Lower lobe of right lung (tissue), 2 donors: ENCODE data around the gene PAM16. TPM values are rescaled to one million over a fixed set of nuclear protein-coding genes. Genes with fewer than 3 reads are reported as not detected.

Experiments
- ATAC-seq, 2 donors: fragments of 200-7000 bp; cut with Tn5 transposase; one replicate each; pipeline ENCODE4 v1.9.1; 2020 to 2022; ENCODE audit warnings: mild to moderate bottlenecking in 2 of 2, moderate library complexity in 2 of 2
- DNase-seq: peaks from one replicate; pipeline ENCODE4 v3.0.0-alpha.2; 2020
- H3K27ac ChIP-seq: fragments of 200-600 bp; one replicate; pipeline ENCODE4 v1.8.0; 2022
- H3K27me3 ChIP-seq: fragments of 200-600 bp; one replicate; pipeline ENCODE4 v1.8.0; 2022; ENCODE audit warnings: low read depth
- H3K36me3 ChIP-seq: fragments of 200-600 bp; one replicate; pipeline ENCODE4 v1.8.0; 2022; ENCODE audit warnings: mild to moderate bottlenecking
- H3K4me1 ChIP-seq: fragments of 200-600 bp; one replicate; pipeline ENCODE4 v1.8.0; 2022
- H3K4me3 ChIP-seq: fragments of 200-600 bp; one replicate; pipeline ENCODE4 v1.8.0; 2022; ENCODE audit warnings: mild to moderate bottlenecking
- H3K9me3 ChIP-seq: fragments of 200-600 bp; one replicate; pipeline ENCODE4 v1.8.0; 2022
- intact Hi-C: fragments of 100-400 bp; cut with DNase I; formaldehyde crosslinking; loops from one replicate; pipeline ENCODE4 v1.11.0; 2022
- total RNA-seq: library from RNA; stranded (reverse); fragmentation: NEBNext Ultra II Directional; extraction: Animal tissue kit (Norgen Biotek cat#: 25700); gene quantifications from one replicate; pipeline ENCODE4 v1.2.1, GENCODE V29; 2021
- TF ChIP-seq, protein P1 (sequence below): fragments of 200-600 bp; IDR thresholded peaks from one replicate; pipeline ENCODE4 v1.8.0; 2022; ENCODE audit warnings: antibody characterized with exemption, mild to moderate bottlenecking
- donor health status: DM: no; HTN: yes; CAD: no; lungs with severe emphysema.

The PAM16 gene
- total RNA-seq, 1 donor from 2014 or later = 40.0 TPM

GRCh38 chr16:4342866-4343744, 8.0 kb downstream of the PAM16 start:
- H3K27me3 ChIP-seq = no peaks in the 10 kb centered on the region
- peaks cover 89% of the 10 kb centered on the region for H3K4me1 ChIP-seq
- no peaks in the 10 kb centered on the region for H3K9me3 ChIP-seq
- peaks cover 31% of the 10 kb centered on the region for H3K36me3 ChIP-seq
- H3K4me3 ChIP-seq = peak overlapping the region; percentile 11
- intact Hi-C loops = no loop called here
- H3K27ac ChIP-seq = peak overlapping the region; percentile 64
- TF ChIP-seq, protein P1, sequence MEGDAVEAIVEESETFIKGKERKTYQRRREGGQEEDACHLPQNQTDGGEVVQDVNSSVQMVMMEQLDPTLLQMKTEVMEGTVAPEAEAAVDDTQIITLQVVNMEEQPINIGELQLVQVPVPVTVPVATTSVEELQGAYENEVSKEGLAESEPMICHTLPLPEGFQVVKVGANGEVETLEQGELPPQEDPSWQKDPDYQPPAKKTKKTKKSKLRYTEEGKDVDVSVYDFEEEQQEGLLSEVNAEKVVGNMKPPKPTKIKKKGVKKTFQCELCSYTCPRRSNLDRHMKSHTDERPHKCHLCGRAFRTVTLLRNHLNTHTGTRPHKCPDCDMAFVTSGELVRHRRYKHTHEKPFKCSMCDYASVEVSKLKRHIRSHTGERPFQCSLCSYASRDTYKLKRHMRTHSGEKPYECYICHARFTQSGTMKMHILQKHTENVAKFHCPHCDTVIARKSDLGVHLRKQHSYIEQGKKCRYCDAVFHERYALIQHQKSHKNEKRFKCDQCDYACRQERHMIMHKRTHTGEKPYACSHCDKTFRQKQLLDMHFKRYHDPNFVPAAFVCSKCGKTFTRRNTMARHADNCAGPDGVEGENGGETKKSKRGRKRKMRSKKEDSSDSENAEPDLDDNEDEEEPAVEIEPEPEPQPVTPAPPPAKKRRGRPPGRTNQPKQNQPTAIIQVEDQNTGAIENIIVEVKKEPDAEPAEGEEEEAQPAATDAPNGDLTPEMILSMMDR = no peak
- DNase-seq (no peak), ATAC-seq (no peak)

DNA sequence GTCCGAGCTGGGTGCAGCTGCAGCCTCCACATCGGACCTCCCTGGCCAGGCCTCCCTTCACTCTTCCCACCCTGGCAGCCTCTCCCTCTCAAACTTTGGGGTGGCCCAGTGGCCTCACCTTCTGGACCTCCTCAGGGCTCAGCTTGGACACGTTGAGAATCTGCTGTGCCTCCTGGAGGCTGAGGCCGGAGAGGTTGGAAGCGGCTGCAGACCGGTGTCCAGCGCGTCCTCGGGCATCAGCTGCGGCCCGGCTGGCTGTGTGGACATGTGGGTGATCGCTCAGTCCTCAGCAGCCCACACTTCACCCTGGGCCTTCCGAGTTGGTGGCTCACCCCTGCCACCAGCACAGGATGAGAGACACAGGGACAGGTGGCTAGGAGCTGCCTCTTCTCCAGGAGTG, 9.9 kb downstream of the PAM16 start:
- Histone ChIP-seq H3K27ac (peak overlapping the region; percentile 53), H3K9me3 (no peaks in the 10 kb centered on the region), H3K36me3 (peaks cover 49% of the 10 kb centered on the region), H3K4me1 (peaks cover 74% of the 10 kb centered on the region), H3K4me3 (no peak overlapping the region), H3K27me3 (no peaks in the 10 kb centered on the region)
- DNase-seq = no peak
- no peak for ATAC-seq
- TF ChIP-seq, protein P1 = no peak
- intact Hi-C loops = no loop called here

GRCh38 chr16:4340443-4340842, 10.7 kb downstream of the PAM16 start:
- H3K4me1 ChIP-seq = peaks cover 66% of the 10 kb centered on the region

DNA sequence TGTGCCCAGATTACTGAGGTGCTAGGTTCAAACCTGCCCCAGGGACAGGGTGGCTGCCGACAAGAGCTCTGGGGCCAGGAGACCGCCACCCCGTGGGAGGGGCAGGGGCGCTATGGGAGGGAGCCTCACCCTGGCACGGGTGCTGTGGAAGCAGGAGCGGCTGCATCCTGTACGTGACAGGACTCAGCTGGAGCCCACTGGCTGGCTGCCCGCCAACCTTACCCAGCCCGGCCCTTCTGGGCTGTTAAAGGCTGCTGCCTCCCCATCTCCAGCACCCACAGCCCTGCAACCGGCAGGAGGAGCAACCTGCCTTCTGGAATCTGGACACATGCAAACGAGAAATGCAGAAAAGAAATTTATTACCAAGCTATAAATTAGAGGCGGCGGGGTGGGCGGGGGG, 11.2 kb downstream of the PAM16 start:
- peaks cover 61% of the 10 kb centered on the region for H3K4me1 ChIP-seq
- peaks cover 63% of the 10 kb centered on the region for H3K36me3 ChIP-seq
- DNase-seq = peak; percentile 68
- intact Hi-C loops = no loop called here
- peak overlapping the region; percentile 77 for H3K27ac ChIP-seq
- no peaks in the 10 kb centered on the region for H3K9me3 ChIP-seq
- peak overlapping the region; percentile 1 for H3K4me3 ChIP-seq
- TF ChIP-seq, protein P1 = peak; percentile 28
- peak; percentile 28 to 35 for ATAC-seq
- H3K27me3 ChIP-seq = no peaks in the 10 kb centered on the region

More at GRCh38 chr16:4340443-4340842, 10.7 kb downstream of the PAM16 start:
- Histone ChIP-seq H3K27me3 (no peaks in the 10 kb centered on the region), H3K4me3 (no peak overlapping the region), H3K36me3 (peaks cover 57% of the 10 kb centered on the region), H3K27ac (peak overlapping the region; percentile 53), H3K9me3 (no peaks in the 10 kb centered on the region)
- intact Hi-C loops = no loop called here
- no peak for DNase-seq
- ATAC-seq = no peak
- TF ChIP-seq, protein P1 = no peak

DNA sequence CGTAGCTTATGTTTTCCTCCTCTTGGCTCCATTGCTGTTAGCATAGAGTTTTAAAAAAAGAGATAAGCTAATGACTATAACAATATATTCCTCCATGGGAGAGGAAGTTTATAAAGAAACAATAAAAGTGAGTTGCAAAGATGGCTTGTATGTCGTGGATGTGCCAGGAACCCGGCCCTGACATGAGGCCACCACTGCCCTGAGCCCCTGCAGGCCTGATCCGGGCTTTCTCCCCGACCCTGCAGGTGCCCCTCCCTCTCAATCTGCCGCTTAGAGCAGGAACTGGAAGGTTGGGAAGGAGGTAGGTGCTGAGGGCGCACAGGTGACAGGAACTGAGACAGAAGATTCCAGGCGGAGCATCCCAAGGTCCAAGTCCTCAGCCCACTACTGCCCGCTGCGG, 11.7 kb downstream of the PAM16 start:
- intact Hi-C loops = no loop called here
- Histone ChIP-seq H3K4me1 (peaks cover 60% of the 10 kb centered on the region), H3K27me3 (no peaks in the 10 kb centered on the region), H3K9me3 (no peaks in the 10 kb centered on the region), H3K4me3 (peak overlapping the region; percentile 1), H3K36me3 (peaks cover 67% of the 10 kb centered on the region), H3K27ac (peak overlapping the region; percentile 77)
- ATAC-seq (no peak), DNase-seq (no peak)
- TF ChIP-seq, protein P1 = no peak
